GM23248 (cell line): Measurements from ENCODE around the gene CACNB2.

Experiments used
- EZH2 ChIP-seq: fragments of 200-600 bp; sonication (generic); IDR thresholded peaks from 2 replicates; pipeline ENCODE4 v1.6.1; 2018; ENCODE audit warnings: antibody characterized with exemption, mild to moderate bottlenecking; ENCODE audit not compliant: insufficient read depth, poor library complexity, severe bottlenecking
- EZH2phosphoT487 ChIP-seq: fragments of 200-600 bp; sonication (generic); IDR thresholded peaks from 2 replicates; pipeline ENCODE4 v1.6.1; 2018; ENCODE audit warnings: antibody characterized with exemption, moderate library complexity, mild to moderate bottlenecking, low read depth; ENCODE audit not compliant: insufficient read depth

DNA sequence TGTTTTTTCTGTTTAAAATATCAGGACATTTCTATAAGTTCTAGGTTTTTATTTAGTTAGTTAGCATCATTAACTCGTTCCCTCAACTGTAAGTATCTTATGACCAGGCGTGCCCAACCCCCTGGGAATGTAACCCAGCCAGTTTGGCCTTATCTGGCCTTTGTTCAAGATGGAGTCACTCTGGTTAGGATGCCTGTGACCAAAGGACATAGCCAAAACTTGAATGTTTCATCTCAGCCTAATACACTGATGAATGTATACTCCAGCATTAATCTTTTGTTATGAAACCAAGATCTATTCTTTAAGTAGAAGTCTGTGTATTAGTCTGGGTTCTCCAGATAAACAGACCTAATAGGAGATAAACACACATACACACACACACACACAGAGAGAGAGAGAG lies 279.7 kb downstream of the CACNB2 start:
- TF ChIP-seq EZH2, result no peak
- no peak for TF ChIP-seq EZH2phosphoT487
